ENCODE data around the gene PRRT4. TPM values are rescaled to one million over a fixed set of nuclear protein-coding genes. Genes with fewer than 3 reads are reported as not detected.

PRRT4 gene
- 1 to 10 TPM in 1 of 2 donors, under 1 TPM in 1; 0.43 to 1.2 TPM for total RNA-seq
- long read RNA-seq, donor 1, partial matches to known transcripts = 1 of 1 reads
- long read RNA-seq, donor 1, other reads (novel, unspliced or antisense) = 0 of 1 reads
- long read RNA-seq, donor 2 = 0 reads

GRCh38 chr7:128361411-128362379 is at the start of gene PRRT4:
TSS of gene PRRT4 (minus strand) at chr7:128361690.
- intact Hi-C loops (cut with DNase I) = no loop called here
- DNase-seq (ENCODE audit: low spot score) = no peak

GRCh38 chr7:128410451-128410753 is 48.9 kb upstream of the PRRT4 start:
- no peak for DNase-seq (ENCODE audit: low spot score)
- intact Hi-C loops (cut with DNase I) = no loop called here

- peak; percentile 97 for DNase-seq (ENCODE audit: low spot score)
- intact Hi-C loops (cut with DNase I) = no loop called here
These were observed 48.3 kb upstream of the PRRT4 start, which contains the start of gene IMPDH1 for GRCh38 chr7:128409596-128410450. TSS of gene IMPDH1 (minus strand) at chr7:128409982. CDS start at chr7:128409901, 81 bp downstream.

GRCh38 chr7:128408709-128409595 is 47.5 kb upstream of the PRRT4 start:
- intact Hi-C loops (cut with DNase I) = no loop called here
- peak; percentile 81 for DNase-seq (ENCODE audit: low spot score)

- DNase-seq (ENCODE audit: low spot score) = peak; percentile 50
- intact Hi-C loops (cut with DNase I) = no loop called here
These were observed 46.5 kb upstream of the PRRT4 start for GRCh38 chr7:128407751-128408708.

GRCh38 chr7:128407233-128407589 is 45.7 kb upstream of the PRRT4 start:
- DNase-seq (ENCODE audit: low spot score) = peak; percentile 23
- intact Hi-C loops (cut with DNase I) = no loop called here

GRCh38 chr7:128406314-128407232 is 45.1 kb upstream of the PRRT4 start:
- peak; percentile 56 for DNase-seq (ENCODE audit: low spot score)
- intact Hi-C loops (cut with DNase I) = no loop called here

- DNase-seq (ENCODE audit: low spot score) = peak; percentile 86
These were observed 44.2 kb upstream of the PRRT4 start for GRCh38 chr7:128405471-128406313.

GRCh38 chr7:128404886-128405470 is 43.5 kb upstream of the PRRT4 start:
- intact Hi-C loops (cut with DNase I) = no loop called here
- DNase-seq (ENCODE audit: low spot score) = peak; percentile 64

More at GRCh38 chr7:128405471-128406313, 44.2 kb upstream of the PRRT4 start:
- intact Hi-C loops (cut with DNase I) = no loop called here

- intact Hi-C loops (cut with DNase I) = no loop called here
These were observed 42.7 kb upstream of the PRRT4 start for GRCh38 chr7:128404143-128404681.

GRCh38 chr7:128403676-128404075 is 42.2 kb upstream of the PRRT4 start:
- intact Hi-C loops (cut with DNase I) = no loop called here
- DNase-seq (ENCODE audit: low spot score) = peak; percentile 29

More at GRCh38 chr7:128404143-128404681, 42.7 kb upstream of the PRRT4 start:
- DNase-seq (ENCODE audit: low spot score) = peak; percentile 57

- DNase-seq (ENCODE audit: low spot score) = peak; percentile 56
- intact Hi-C loops (cut with DNase I) = no loop called here
These were observed 40.9 kb upstream of the PRRT4 start for GRCh38 chr7:128402356-128402755.

- intact Hi-C loops (cut with DNase I) = no loop called here
- DNase-seq (ENCODE audit: low spot score) = peak; percentile 79
These were observed 39.1 kb upstream of the PRRT4 start for GRCh38 chr7:128400566-128400965.

GRCh38 chr7:128399991-128400390 is 38.5 kb upstream of the PRRT4 start:
- intact Hi-C loops (cut with DNase I) = loop anchor here in 1 of 2 donors (2.0 kb wide), 1 partner anchor 25 kb away; no protein-coding TSS in a partner anchor
- peak; percentile 62 for DNase-seq (ENCODE audit: low spot score)

- intact Hi-C loops (cut with DNase I) = loop anchor here in 1 of 2 donors (2.0 kb wide), 1 partner anchor 26 kb away; no protein-coding TSS in a partner anchor
- no peak for DNase-seq (ENCODE audit: low spot score)
These were observed 37.3 kb upstream of the PRRT4 start for GRCh38 chr7:128398841-128399135.

All from posterior vena cava (tissue), 2 donors.